Stimulated activated CD8-positive, alpha-beta memory T cell treated with anti-CD3 and anti-CD28 coated beads, Interleukin-4, amount 100 ng/mL, for 48 hours (primary cell): ENCODE results near the gene MRPL28.
"Not testable (repeated sequence)": the region's sequence is repeated elsewhere in the genome, so short reads cannot be mapped to it uniquely, and the experiment has no call there.

Experiments used
- DNase-seq: peaks from one replicate; pipeline ENCODE4 v3.0.0-alpha.2; 2020

The MRPL28 gene

DNA sequence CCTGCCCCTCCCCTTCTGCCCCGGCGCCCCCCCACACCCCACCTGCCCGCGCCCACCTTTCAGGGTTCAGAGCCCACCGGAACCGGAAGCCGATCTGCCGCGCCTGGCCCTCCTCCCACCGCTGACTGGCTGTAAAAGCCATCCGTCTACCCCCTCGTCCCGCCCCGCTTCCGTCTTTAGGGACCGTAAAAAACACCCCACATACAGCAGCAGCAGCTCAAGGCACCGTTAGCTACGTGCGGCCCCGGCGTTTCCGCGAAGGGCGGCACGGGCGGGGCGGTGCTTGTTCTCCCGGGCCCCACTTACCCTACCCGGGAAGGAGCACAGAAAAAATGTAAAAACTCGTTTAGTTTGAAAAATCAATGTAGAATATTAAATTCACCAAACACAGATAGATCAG, at the start of gene MRPL28:
MRPL28 (minus strand) TSS at position 96 of the 400 bp plus-strand sequence. CDS start 320 bp downstream, outside the sequence.
- peak; percentile 96 for DNase-seq

DNA sequence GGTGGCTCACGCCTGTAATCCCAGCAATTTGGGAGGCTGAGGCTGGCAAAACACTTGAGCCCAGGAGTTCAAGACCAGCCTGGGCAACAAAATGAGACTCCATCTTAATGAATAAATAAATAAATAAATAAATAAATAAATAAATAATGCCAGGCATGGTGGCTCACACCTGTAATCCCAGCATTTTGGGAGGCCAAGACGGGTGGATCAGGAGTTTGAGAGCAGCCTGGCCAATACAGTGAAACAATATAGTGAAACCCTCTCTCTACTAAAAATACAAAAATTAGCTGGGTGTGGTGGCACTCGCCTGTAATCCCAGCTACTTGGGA, 44.8 kb upstream of the MRPL28 start:
- DNase-seq, result not testable (repeated sequence)

DNA sequence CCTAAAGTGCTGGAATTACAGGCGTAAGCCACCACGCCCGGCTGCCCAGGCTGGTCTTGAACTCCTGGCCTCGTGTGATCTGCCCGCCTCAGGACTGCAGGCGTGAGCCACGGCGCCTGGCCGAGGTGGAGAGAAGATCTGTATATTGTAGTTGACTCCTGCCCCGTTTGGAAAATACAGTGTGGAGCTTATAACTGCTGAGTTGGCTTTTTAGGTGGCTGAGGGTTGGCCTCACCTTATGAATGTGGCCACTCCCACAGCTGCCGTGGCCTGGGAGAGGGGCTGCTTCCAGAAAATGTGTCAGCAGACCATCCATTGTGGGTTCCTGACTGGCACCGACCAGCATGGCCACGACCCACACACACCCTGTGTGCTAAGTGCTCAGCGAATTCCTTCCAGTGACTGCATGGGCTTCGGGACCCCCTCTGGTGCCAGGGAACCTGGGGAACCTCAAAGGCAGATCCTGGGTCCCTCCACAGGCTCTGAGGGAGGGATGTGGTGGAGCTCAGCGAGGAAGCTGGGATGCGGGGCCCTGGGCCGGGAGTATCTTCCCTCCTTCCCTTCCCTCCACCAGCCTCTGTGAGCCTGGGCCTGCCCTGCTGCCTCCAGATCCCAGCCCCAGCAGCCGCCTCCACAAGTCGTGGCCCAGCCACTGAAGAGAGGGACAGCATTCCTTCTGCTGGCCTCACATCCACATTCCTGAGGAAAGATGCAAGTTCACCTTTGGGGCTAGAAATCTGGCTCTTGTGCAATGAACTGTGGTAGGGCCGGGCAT, 44.2 kb upstream of the MRPL28 start:
- no peak for DNase-seq

DNA sequence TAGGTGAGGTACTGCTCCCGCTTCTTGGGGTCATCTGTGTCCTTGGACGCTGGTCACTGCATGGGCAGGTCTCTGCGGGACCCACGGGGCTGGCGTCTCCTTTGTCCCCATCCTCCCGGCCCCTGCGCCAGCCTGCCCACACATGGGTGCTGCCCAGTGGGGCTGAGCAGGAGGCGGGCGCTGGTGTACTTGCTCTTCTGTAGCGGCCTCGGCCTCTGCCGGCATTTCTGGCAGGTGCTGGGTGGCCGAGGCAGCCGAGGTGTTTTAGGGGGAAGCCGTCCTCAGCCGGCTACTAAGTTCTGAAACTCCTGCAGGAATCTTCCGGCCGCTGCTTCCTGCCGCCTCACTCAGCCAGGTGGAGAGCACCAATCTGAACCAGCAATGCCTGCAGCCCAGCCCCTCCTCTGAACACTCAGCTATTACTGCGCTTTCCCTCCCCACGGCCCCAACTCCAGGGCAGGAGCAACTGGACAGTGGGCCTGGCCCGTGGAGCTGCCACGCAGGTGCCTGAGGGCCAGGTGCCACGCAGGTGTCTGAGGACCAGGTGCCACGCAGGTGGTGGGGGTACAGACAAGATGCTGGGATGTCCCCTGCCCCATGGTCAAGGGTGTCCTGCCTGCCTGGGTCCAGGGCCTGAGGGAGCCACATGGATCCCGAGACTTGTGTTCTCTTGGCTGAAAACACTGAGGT, 41.4 kb upstream of the MRPL28 start:
- no peak for DNase-seq

DNA sequence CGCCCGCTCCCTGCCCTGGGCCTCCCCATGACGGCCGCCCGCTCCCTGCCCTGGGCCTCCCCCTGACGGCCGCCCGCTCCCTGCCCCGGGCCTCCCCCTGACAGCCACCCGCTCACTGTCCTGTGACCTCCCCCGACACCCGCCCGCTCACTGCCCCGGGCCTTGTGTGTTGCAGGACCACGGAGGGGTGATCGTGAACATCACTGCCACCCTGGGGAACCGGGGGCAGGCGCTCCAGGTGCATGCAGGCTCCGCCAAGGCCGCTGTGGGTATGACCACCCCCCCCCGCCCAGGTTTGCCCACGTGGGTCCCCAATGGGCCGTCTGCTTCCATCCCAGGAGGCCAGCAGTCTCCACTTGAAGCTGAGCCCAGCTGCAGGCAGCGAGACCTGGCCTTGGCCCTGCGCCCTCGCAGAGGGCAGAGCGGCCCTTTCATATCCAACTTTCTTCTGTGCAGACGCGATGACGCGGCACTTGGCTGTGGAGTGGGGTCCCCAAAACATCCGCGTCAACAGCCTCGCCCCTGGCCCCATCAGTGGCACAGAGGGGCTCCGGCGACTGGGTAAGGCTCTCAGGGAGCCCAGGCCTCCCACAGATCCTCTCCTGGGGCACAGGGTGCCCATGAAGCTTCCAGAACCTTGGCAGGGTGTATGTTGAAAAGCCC, 40.3 kb upstream of the MRPL28 start:
- no peak for DNase-seq

DNA sequence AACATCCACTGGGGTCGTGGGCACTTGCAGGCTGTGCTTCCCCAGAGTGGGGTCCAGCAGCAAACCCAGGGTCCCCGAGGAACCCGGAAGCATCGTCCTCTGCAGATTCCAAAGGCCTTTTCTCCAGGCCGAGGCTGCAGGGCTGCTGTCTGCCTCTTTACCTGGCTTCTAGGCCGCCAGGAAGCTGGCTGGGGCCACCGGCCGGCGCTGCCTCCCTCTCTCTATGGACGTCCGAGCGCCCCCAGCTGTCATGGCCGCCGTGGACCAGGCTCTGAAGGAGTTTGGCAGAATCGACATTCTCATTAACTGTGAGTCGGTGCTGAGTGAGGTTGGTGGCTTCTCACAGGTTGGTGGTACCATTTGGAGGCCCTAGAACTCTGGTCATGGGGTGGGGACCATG, 36.9 kb upstream of the MRPL28 start:
- no peak for DNase-seq

DNA sequence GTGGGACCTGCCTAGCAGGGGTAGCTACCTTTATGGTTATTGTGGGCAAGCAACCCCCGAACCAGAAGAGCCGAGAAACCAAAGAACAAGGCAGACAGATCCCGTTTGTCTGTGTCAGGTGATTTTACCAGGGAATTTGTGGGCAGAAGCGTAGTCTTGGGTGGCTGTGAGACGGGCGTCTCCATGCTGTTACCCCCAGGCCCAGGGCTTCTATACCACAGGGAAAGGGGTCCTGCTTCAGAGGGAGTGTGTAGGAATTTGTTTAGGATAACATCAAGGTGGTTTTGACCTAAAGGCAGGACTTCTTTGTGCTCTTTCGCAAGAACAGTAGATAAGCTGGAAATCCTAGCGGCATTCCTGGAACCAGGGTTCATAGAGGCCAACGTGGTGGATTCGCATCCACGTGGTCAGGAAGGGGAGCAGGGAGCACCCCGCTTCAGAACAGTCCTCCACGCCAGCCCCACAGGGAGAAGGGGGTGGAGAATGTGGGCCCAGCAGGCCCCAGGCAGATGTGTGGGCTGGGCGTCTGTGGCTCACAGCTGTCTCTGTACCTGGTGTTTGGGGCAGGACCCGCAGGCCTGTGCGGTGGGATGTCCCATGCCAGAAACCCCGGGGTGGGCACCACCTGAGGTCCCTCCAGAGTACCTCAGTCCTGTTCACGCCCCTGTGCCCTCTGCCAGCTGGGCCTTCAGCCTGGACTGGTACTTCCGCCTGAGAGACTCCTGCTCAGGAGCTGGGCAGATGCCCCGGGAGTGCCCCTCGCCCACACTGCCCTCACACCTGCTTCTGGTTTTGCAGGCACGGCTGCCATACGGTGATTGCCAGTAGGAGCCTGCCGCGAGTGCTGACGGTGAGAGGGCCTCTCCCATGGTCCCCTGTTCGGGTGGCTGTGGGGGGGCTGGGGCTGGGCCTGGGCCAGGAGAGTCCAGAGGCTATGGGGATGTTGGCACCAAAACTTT, 35.5 kb upstream of the MRPL28 start:
- no peak for DNase-seq

DNA sequence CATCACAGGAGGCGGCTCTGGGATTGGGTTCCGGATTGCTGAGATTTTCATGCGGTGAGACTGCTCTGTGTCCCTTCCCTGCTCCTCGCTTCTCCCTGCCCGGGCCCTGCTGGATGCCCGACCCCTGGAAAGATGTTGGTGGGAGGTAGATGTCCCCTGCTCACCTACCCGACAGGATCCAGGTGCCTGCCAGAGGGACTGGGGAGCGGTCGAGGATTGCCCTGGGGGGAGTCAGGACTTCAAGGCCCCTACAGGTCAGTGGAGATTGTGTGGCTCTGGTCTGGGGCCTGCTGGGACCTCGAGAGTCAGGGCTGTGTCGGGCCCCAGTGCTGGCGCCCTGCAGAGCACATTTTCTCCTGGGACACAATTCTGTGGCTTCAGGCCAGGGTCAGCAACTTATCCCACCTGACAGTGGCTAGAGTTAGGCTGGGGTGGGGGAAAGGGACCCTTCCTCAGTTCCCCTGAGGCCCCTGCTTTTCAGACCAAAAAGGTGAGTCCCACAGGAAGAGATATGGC, 34.7 kb upstream of the MRPL28 start:
- no peak for DNase-seq

DNA sequence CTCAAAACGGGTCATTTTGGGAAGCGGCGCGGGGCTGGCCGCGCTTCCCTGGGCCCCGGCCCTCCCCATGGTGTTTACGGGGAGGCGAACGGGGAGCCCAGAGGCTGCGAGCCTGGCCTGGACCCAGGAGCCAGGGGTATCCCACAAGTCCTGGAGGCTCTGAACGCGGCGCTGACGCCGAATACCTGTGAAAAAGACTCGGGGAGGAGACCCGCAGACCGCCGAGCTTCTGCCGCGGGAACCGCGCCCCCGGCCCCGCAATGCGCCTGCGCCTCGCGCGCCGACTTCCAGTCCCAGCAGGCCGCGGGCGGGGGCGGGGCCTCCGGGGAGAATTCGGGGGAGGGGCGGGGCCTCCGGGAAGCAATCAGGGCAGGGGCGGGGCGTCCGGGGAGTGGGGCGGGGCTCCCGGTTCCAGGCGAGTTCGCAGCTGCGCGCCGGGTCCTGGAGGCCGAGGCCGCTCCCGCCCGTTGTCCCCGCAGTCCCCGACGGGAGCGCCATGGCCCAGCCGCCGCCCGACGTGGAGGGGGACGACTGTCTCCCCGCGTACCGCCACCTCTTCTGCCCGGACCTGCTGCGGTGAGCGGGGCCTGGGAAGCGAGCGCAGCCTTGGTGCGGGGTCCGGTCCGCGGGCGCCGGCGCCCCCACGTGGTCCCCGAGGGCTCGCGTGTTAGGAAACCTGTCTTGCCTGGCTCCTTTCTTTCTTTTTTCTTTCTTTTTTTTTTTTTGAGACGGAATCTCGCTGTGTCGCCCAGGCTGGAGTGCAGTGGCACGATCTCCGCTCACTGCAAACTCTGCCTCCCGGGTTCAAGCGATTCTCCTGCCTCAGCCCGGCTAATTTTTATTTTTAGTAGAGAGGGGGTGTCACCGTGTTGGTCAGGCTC, 31.4 kb upstream of the MRPL28 start, which contains the start of gene DECR2:
DECR2 (plus strand) TSS at position 418 of the 881 bp plus-strand sequence; CDS start at position 497, 79 bp downstream.
- DNase-seq, result peak; percentile 99

DNA sequence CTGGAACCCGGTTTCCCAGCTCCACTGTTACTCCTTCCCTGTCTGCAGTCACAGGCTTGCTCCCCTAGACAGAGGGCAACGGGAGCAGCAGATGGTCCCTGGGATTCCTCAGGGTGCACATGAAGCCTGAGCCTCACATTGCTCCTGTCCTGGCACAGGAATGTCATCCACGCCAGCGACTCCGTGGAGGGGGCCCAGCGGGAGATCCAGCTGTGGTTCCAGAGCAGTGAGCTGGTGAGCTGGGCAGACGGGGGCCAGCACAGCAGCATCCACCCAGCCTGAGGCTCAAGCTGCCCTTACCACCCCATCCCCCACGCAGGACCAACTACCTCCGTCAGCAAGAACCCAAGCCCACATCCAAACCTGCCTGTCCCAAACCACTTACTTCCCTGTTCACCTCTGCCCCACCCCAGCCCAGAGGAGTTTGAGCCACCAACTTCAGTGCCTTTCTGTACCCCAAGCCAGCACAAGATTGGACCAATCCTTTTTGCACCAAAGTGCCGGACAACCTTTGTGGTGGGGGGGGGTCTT, 29.8 kb upstream of the MRPL28 start:
- no peak for DNase-seq

DNA sequence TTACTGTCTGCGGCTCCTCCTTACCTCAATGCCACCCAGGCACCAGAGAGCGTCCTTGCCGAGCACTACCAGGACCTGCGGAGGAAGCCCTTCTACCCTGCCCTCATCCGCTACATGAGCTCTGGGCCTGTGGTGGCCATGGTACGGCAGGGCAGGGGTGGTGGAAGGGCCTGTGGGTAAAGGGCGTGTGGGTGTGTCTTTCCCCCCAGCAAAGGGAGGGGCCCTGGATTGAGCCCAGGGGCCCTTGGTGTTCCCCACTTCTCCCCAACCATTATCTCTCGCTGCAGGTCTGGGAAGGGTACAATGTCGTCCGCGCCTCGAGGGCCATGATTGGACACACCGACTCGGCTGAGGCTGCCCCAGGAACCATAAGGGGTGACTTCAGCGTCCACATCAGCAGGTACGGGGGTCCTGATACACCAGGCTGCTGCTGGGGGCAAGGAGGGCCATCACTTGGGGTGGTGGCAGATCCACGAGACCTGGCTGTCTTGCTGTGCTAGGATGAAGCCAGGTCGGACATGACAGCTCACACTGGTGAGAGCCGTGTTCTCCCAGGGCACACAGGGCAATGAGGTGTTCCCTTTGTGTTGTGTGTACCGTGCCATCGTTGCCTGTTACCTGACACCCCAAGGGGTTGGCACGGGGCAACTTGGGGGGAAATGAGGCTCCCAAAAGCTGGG, 29.1 kb upstream of the MRPL28 start:
- no peak for DNase-seq

DNA sequence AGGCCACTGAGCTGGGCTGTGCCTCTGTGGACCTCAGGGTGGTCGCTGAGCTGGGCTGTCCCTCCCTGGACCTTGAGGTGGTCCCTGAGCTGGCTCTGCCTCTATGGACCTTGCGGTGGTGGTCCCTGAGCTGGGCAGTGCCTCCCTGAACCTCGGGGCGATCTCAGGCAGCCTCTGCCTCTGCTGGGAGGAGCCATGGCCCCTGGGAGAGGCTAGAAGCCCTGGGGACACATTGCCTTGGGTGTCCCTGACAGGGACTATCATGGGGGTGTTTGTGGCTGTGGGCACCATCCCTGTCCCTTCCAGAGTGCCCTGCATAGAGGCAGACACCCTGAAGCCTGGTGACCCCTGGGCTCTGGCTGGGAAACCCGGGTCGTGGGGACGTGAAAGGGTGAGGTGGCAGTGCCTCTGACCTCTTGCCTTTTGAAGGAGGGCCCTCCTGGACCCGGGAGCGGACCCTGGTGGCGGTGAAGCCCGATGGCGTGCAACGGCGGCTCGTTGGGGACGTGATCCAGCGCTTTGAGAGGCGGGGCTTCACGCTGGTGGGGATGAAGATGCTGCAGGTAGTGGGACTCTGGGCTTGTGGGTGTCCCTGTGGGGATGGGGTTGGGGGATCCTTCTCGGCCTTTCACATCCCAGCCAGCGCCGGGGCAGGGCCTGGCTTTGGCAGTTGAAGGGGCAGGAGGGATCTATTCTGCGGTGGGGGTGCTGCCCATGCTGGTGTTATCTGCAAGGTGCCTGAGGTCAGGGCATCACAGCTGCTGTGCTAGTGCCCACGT, 28.4 kb upstream of the MRPL28 start:
- DNase-seq, result no peak

DNA sequence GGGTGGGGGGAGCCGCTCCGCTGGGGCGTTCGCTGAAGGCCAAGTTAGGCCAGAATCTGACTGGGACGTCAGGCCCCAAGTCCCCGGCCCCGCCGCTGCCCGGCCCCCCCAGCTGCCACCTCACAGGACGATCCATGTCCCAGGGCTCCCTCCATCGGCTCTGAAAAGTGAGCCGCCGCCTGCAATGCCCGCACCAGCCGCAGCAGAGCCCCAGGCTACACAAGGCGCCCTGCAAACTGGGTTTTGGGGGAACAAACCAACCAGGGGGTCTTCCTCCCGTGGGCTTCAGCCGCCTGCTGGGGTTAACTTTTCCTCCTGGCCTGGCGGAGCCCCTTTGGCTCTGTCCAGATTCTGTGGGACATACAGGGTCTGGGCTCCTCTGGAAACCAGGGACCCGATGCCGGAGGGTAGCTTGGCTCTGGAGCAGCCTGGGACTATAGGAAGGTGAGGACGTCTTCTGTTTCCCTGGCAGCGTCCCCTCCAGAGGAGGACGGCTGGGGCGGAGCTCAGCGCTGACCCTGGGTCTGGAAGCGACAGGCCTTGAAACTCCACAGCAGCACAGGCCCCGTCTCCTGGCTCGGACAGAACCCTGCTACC, 27.5 kb upstream of the MRPL28 start:
- DNase-seq, result peak; percentile 43

DNA sequence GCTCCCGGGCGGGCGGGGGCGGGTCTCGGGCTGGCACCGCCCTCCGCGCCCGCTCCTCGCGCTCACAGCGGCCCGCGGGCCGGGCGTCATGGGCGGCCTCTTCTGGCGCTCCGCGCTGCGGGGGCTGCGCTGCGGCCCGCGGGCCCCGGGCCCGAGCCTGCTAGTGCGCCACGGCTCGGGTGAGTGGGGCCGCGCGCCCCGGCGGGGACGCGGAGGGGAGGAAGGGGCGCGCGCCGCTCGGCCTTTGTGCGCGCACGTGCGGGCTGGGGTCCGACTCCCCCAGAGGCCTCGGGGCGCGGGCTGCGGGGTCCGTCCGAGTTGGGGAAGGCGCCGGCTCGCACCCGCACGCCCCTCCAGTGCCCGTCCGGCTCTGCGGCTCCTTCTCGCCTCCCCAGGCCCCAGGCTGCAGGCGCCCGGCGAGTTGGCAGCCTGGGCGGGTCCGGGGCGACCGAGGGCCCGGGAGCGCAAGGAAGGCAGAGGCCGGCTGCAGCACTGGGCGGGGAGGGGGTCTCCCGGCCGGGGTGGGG, 26.9 kb upstream of the MRPL28 start, which contains the start of gene NME4:
NME4 (plus strand) TSS at position 65 of the 527 bp plus-strand sequence; CDS start at position 89, 24 bp downstream.
- no peak for DNase-seq

DNA sequence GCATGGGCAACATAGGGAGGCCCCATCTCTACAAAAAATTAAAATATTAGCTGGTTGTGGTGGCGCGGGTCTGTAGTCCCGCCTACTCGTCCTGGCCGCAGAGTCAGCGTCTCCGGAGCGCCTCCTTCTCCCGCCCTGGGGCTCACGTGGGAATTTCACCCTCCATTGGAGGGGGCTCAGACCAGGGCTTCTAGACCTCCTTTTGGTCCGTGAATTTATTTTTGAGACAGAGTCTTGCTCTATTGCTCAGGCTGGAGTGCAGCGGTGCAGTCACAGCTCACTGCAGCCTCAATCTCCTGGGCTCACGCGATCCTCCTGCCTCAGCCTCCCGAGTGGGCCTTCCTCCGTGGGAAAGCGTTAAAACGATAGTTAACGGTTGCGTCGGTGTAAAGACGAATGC, 26.3 kb upstream of the MRPL28 start:
- DNase-seq, result no peak

DNA sequence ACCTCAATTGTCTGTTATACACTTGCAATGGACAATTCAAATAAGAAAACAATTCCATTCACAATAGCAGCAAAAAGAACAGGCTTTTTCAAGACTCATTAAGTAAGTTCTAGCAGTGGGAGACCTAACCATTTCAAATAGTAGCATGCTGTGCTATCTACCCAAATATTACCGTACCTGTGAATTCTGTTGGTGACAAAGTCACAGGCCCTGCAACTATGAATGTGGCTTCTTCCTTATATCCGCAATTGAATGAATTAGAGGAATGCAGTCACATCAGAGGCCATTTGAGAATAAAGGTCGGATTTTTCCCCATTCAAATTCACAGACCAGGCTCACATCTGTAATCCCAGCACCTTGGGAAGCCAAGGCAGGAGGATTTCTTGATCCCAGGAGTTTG, 25.9 kb upstream of the MRPL28 start:
- no peak for DNase-seq

DNA sequence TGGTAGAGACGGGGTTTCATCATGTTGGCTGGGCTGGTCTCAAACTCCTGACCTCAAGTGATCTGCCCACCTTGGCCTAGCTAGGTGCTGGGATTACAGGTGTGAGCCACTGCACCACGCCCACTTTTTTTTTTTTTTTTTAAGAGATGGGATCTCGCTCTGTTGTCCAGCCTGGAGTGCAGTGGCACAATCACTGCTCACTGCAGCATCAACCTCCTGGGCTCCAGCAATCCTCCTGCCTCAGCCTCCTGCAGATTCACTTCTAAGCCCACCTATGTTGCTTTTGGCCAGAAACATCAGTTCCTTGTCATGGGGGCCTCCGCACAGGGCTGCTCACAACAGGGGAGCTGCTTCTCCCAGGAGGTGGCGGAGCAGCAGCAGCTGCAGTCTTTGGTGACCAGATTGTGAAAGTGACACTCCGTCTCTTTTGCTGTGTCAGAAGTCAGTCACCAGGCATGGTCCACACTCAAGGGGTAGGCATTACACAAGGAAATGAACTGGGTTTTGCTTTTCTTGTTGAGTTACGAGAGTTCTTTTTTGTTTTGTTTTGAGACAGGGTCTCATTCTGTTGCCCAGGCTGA, 22.2 kb upstream of the MRPL28 start:
- peak; percentile 58 for DNase-seq

DNA sequence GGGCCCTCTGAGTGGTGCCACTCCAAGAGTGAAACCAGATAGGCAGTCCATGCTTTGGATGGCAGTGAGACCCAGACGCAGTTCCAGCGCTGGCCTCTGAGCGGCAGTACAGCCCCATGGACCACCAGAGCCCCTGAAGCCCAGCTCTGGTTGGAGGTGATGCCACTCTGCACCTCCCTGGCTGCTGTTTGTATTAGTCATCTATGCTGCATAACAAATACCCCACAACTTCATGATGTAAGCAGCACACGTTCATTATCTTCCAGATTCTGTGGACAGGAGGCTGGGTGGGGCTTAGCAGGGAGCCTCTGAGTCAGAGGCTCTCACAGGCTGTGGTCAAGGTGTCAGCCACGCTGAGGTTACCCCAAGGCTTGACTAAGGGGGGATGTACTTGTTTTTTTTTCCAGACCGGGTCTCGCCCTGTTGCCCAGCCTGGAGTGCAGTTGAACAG, 21.6 kb upstream of the MRPL28 start:
- peak; percentile 94 for DNase-seq
